BE2C (cell line): ENCODE data around the gene C6.
A peak's percentile ranks its signal among the peaks of the same experiment; 100 is the strongest.

Experiments
- DNase-seq: peaks from one replicate; pipeline ENCODE4 v3.0.0-alpha.2; 2020
- H3K27me3 ChIP-seq: fragments of 250-450 bp; sonication (Bioruptor Pico); 2 replicates; pipeline ENCODE4 v1.5.1; 2020; ENCODE audit warnings: mild to moderate bottlenecking
- H3K36me3 ChIP-seq: fragments of 250-450 bp; sonication (Bioruptor Pico); 2 replicates; pipeline ENCODE4 v1.5.1; 2020; ENCODE audit warnings: mild to moderate bottlenecking
- H3K4me1 ChIP-seq: fragments of 250-450 bp; sonication (Bioruptor Pico); 2 replicates; pipeline ENCODE4 v1.5.1; 2020
- H3K4me3 ChIP-seq: 2 replicates; pipeline ENCODE4 v1.5.1; 2011; ENCODE audit warnings: low read depth, low read length
- H3K9me3 ChIP-seq: fragments of 250-450 bp; sonication (Bioruptor Pico); 2 replicates; pipeline ENCODE4 v1.5.1; 2020
- CTCF ChIP-seq: IDR thresholded peaks from 2 replicates; pipeline ENCODE4 v1.5.1; 2012; ENCODE audit warnings: mild to moderate bottlenecking, low read depth, low read length

The C6 gene

GRCh38 chr5:41154491-41154890 is 58.8 kb downstream of the C6 start:
- TF ChIP-seq CTCF: no peak

GRCh38 chr5:41151564-41151963 is 61.8 kb downstream of the C6 start:
- TF ChIP-seq CTCF: no peak
- Histone ChIP-seq H3K9me3 (no peaks in the 10 kb centered on the region), H3K27me3 (no peaks in the 10 kb centered on the region), H3K4me1 (peaks cover 16% of the 10 kb centered on the region), H3K36me3 (no peaks in the 10 kb centered on the region), H3K4me3 (no peak overlapping the region)
- no peak for DNase-seq

More at GRCh38 chr5:41154491-41154890, 58.8 kb downstream of the C6 start:
- Histone ChIP-seq H3K9me3 (no peaks in the 10 kb centered on the region), H3K36me3 (no peaks in the 10 kb centered on the region), H3K27me3 (no peaks in the 10 kb centered on the region), H3K4me1 (peaks cover 12% of the 10 kb centered on the region), H3K4me3 (no peak overlapping the region)
- no peak for DNase-seq

DNA sequence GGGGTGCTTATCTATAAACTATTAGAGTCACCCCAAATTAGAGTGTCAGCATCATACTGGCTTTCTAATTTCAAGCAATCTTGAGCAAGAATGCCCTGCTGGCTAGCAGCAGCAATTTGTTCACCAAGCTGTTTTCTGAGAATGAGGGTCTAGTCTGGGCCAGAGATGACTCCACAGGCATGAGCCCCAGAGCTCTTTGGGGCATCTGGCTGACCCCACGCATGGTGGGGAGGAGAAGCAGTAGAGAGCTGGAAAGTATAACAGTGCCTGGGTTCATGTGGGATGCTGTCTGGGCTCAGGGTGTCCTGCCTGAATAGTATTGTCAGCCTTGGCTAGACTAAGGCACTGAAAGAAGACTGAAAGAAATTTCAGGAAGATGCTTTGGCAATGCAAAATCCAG is 64.9 kb downstream of the C6 start:
- DNase-seq: no peak
- no peak for TF ChIP-seq CTCF
- no peaks in the 10 kb centered on the region for H3K36me3 ChIP-seq
- no peak overlapping the region for H3K4me3 ChIP-seq
- no peaks in the 10 kb centered on the region for H3K9me3 ChIP-seq
- H3K27me3 ChIP-seq: no peaks in the 10 kb centered on the region
- peaks cover 16% of the 10 kb centered on the region for H3K4me1 ChIP-seq

DNA sequence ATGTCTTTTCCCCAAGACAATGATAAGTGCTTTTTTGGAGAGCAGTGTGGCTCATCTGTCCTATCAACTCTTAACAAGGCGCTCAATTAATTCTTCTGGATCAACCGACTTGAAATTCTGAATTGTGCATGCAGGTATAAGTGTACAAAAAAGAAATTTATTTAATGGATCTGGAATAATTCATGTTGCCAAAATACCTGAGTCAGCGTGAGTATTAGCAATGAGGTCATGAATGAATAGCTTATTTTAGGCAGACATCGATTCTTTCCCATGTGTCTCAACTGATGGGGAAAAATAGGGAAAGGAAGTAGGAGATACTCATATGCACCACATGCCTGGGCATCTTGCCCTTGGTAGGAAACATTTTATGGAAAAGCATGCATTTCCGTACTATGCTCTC is 68.0 kb downstream of the C6 start:
- no peak for TF ChIP-seq CTCF
- Histone ChIP-seq H3K4me1 (peaks cover 16% of the 10 kb centered on the region), H3K27me3 (no peaks in the 10 kb centered on the region), H3K36me3 (no peaks in the 10 kb centered on the region), H3K9me3 (no peaks in the 10 kb centered on the region), H3K4me3 (no peak overlapping the region)
- no peak for DNase-seq

DNA sequence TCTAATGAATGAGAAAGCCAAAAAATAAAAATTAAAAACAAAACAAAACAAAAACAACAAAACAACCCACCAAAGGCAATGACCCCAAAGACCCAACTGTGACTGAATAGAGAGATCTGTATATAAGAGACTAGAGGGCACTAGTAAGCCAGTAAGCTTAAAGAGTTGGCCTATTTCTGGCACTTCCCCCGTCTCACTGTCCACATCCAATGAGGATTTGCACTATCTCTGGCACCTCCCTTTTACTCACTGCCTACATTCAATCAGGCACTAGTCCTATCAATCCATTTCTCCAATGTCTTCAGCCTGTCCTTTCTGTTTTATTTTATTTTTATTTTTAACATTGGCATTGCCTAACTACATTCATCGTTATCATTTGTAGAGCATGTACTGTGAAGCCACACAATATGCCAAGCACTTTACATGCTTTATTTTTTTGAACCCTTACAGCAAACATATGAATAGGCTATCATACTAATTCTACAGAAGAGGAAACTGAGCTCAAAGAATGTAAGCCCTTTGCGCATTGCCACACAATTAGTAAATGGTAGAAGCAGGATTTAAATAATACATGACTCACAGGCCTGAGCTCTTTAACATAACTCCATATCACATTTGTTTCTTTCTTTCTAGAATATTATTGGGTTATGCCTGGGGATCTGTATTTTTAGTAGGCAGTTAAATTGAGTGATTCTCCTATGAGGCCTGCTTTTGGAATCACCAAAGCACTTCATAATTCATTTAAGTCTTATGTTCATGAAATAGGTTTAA is 70.0 kb downstream of the C6 start:
- TF ChIP-seq CTCF: peak; percentile 39; the same call in 1 of the 2 replicates

DNA sequence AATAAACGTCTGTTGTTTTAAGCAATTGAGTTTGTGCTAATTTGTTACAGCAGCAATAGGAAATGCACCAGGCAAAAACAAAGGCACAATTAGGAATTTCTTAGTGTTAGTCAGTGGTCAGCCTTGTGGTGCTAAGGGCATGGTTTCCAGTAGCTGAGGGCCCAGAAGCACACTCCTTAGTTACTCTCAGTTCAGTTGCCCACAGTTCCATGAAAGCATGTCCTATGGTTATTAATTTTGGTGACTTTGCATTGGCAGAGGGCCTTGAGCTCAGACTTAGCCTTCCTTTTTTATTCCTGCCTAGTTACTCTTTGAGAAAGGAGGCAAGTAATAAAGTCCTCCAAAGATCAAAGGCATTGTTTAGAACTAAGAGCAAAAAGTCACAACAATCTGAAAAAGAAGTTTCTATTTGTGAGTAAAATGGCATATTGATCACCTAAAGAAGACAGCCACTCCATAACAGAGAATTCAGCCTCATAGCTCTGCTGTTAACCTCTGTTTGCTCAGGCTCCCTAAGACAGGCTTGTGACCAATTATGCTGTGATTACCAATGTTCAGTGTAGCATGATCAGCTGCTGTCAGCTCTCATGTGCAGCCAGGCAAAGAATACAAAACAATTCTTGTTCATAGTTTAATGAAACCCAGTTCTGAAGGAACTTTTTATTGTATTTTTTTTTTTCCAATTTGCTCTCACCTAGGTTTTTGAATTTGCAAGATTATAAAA is 85.2 kb downstream of the C6 start:
- Histone ChIP-seq H3K9me3 (no peaks in the 10 kb centered on the region), H3K4me1 (peaks cover 6% of the 10 kb centered on the region), H3K36me3 (no peaks in the 10 kb centered on the region), H3K4me3 (no peak overlapping the region), H3K27me3 (no peaks in the 10 kb centered on the region)
- TF ChIP-seq CTCF: no peak
- DNase-seq: no peak

More for the DNA sequence above, 70.0 kb downstream of the C6 start:
- peaks cover under 1% of the 10 kb centered on the region; the same call in 1 of the 2 replicates for H3K4me1 ChIP-seq
- no peaks in the 10 kb centered on the region for H3K27me3 ChIP-seq
- no peaks in the 10 kb centered on the region for H3K9me3 ChIP-seq
- H3K4me3 ChIP-seq: no peak overlapping the region
- DNase-seq: peak; percentile 18
- H3K36me3 ChIP-seq: no peaks in the 10 kb centered on the region
